Measurements from ENCODE around the gene SEPSECS.

DNA sequence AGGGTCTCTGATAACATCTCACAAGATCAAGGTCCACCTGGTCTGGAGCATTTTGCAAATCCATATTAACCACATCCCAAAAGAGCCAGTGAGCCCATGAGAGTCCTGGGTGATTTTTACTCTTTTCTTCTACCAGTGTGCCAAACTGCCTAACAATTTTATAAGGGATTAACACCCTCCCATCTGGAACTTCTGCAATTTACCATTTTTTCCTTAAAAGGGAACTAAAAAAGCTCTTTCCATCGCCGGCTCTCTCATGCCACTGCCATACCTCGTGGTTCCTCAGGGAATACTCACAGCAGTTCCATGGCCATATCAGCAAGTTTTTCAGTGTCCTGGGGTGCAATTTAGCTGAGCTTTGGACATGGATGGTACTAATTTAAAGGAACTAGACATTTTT is 55.7 kb downstream of the SEPSECS start:
- TF ChIP-seq, protein P1, sequence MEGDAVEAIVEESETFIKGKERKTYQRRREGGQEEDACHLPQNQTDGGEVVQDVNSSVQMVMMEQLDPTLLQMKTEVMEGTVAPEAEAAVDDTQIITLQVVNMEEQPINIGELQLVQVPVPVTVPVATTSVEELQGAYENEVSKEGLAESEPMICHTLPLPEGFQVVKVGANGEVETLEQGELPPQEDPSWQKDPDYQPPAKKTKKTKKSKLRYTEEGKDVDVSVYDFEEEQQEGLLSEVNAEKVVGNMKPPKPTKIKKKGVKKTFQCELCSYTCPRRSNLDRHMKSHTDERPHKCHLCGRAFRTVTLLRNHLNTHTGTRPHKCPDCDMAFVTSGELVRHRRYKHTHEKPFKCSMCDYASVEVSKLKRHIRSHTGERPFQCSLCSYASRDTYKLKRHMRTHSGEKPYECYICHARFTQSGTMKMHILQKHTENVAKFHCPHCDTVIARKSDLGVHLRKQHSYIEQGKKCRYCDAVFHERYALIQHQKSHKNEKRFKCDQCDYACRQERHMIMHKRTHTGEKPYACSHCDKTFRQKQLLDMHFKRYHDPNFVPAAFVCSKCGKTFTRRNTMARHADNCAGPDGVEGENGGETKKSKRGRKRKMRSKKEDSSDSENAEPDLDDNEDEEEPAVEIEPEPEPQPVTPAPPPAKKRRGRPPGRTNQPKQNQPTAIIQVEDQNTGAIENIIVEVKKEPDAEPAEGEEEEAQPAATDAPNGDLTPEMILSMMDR (IDR thresholded peaks at IDR 0.05), result no peak
- no peak for TF ChIP-seq POLR2A (IDR thresholded peaks at IDR 0.05)
- no peak for TF ChIP-seq EP300 (IDR thresholded peaks at IDR 0.05)

Data from tibial nerve (tissue), 4 donors.